ENCODE measurements around the gene TESK1. TPM values are rescaled to one million over a fixed set of nuclear protein-coding genes. Genes with fewer than 3 reads are reported as not detected.

Gene TESK1
- total and polyA plus RNA-seq, 2 of the 8 experiments (the other 6 are each of a cell fraction or from before 2014, with no cell fraction given) = 13.5 to 13.9 TPM

GRCh38 chr9:35627575-35627974 lies 22.5 kb downstream of the TESK1 start:
- no peak overlapping the region for H2BK15ac ChIP-seq (ENCODE audit: low read length)
- POLR2A ChIA-PET (ENCODE audit: partially characterized antibody) = no interaction called here
- TF ChIP-seq TEAD4 (IDR thresholded peaks at IDR 0.05; ENCODE audit: low read depth, low read length) = no peak
- no peak for TF ChIP-seq E2F6 (IDR thresholded peaks at IDR 0.05)
- no peak for TF ChIP-seq SRF (IDR thresholded peaks at IDR 0.05; ENCODE audit: low read depth, low read length)
- no peak for TF ChIP-seq SUZ12 (IDR thresholded peaks at IDR 0.05; ENCODE audit: low read length)
- TF ChIP-seq CREB1 (IDR thresholded peaks at IDR 0.05) = no peak
- TF ChIP-seq MAX (IDR thresholded peaks at IDR 0.05) = no peak
- TF ChIP-seq TCF12 (IDR thresholded peaks at IDR 0.05; ENCODE audit: low read depth, low read length) = no peak
- no peak for TF ChIP-seq CBX5 (IDR thresholded peaks at IDR 0.05; ENCODE audit: low read depth, low read length)
- TF ChIP-seq BACH1 (IDR thresholded peaks at IDR 0.05; ENCODE audit: low read length) = no peak
- TF ChIP-seq ATF3 (IDR thresholded peaks at IDR 0.05; ENCODE audit: insufficient read depth, low read depth, low read length) = no peak
- TF ChIP-seq EZH2 (IDR thresholded peaks at IDR 0.05; ENCODE audit: low read depth, low read length, severe bottlenecking) = no peak
- no peak for TF ChIP-seq POLR2AphosphoS5 (IDR thresholded peaks at IDR 0.05; ENCODE audit: low read depth, low read length)
- TF ChIP-seq KDM1A (IDR thresholded peaks at IDR 0.05; ENCODE audit: borderline replicate concordance, low read length) = no peak
- no peak for TF ChIP-seq SP2 (IDR thresholded peaks at IDR 0.05; ENCODE audit: low read length)

More at GRCh38 chr9:35627575-35627974, 22.5 kb downstream of the TESK1 start:
- no peak overlapping the region for H3K56ac ChIP-seq (replicated peaks; ENCODE audit: insufficient read length, low read depth, low read length)
- no peaks in the 10 kb centered on the region for H3K23me2 ChIP-seq (ENCODE audit: low read depth, low read length)
- no peak overlapping the region for H2BK5ac ChIP-seq (ENCODE audit: low read depth, low read length)
- no peak overlapping the region for H3K27ac ChIP-seq (ENCODE audit: low read depth, low read length)
- H4K91ac ChIP-seq (replicated peaks; ENCODE audit: insufficient read length, low read length) = no peak overlapping the region
- H3K4me2 ChIP-seq (ENCODE audit: insufficient read depth in 1 of 2, low read depth in 2 of 2, low read length in 2 of 2) = no peak overlapping the region
- no peaks in the 10 kb centered on the region for H3K4me1 ChIP-seq (replicated peaks in 1 of 4; ENCODE audit: control insufficient read depth in 3 of 4, insufficient read depth in 4 of 4, low read length in 3 of 4)
- no peak overlapping the region for H3K23ac ChIP-seq (ENCODE audit: insufficient read length)
- no peak overlapping the region for H2BK12ac ChIP-seq (ENCODE audit: low read depth, low read length)
- no peak overlapping the region for H3K14ac ChIP-seq (ENCODE audit: insufficient read length)
- H2BK120ac ChIP-seq (replicated peaks; ENCODE audit: low read depth, low read length) = no peak overlapping the region
- H3K79me1 ChIP-seq (ENCODE audit: low read depth, low read length) = no peaks in the 10 kb centered on the region
- no peaks in the 10 kb centered on the region for H3K27me3 ChIP-seq (replicated peaks in 1 of 4; ENCODE audit: control insufficient read depth in 3 of 4, extremely low read depth in 1 of 4, insufficient read depth in 3 of 4, low read length in 3 of 4)
- DNase-seq (ENCODE audit: low read depth in 1 of 2, low spot score in 2 of 2) = no peak
- H4K8ac ChIP-seq (ENCODE audit: extremely low read depth, insufficient read depth, low read length) = no peak overlapping the region
- no peak overlapping the region for H2AFZ ChIP-seq (ENCODE audit: low read length)
- H4K20me1 ChIP-seq (replicated peaks in 1 of 2; ENCODE audit: control insufficient read depth in 1 of 2, insufficient read depth in 2 of 2, low read length in 2 of 2) = no peaks in the 10 kb centered on the region
- no peak for FAIRE-seq
- CTCF ChIA-PET (ENCODE audit: partially characterized antibody) = interaction anchor here (1.4 to 2.6 kb wide), 6 partner anchors 11 to 29 kb away, joined by 4 to 13 read pairs (median 6); no protein-coding TSS in a partner anchor
- no peaks in the 10 kb centered on the region for H3K9me3 ChIP-seq (ENCODE audit: insufficient read depth in 2 of 2, low read depth in 1 of 2, low read length in 1 of 2)
- no peak overlapping the region for H3K9ac ChIP-seq (replicated peaks in 1 of 4; ENCODE audit: extremely low read depth in 1 of 4, low read depth in 3 of 4, low read length in 3 of 4)
- no peak overlapping the region for H2BK20ac ChIP-seq (ENCODE audit: low read length)
- H3K79me2 ChIP-seq (ENCODE audit: control insufficient read depth in 1 of 2, insufficient read depth in 2 of 2, low read length in 2 of 2) = no peaks in the 10 kb centered on the region
- no peak overlapping the region for H3K18ac ChIP-seq (ENCODE audit: extremely low read depth, low read length)
- H2AK5ac ChIP-seq (ENCODE audit: low read depth, low read length) = no peak overlapping the region
- H3K4me3 ChIP-seq (ENCODE audit: extremely low read depth in 1 of 4, insufficient read depth in 2 of 4, low read depth in 3 of 4, low read length in 4 of 4) = no peak overlapping the region
- 100% methylated on average over 2 of the region's 2 CpGs; no CpG with 5 or more reads in 1 of the 2 experiments for WGBS, 2 experiments (ENCODE audit: extremely low coverage in 1 of 2, insufficient coverage in 1 of 2, insufficient read length in 1 of 2, insufficient replicate concordance in 2 of 2, low coverage in 1 of 2, low lambda C conversion rate in 2 of 2, missing lambda C conversion rate in 1 of 2)
- H4K5ac ChIP-seq (ENCODE audit: insufficient read length, low read depth, low read length) = no peak overlapping the region
- H3K36me3 ChIP-seq (ENCODE audit: control insufficient read depth in 2 of 4, insufficient read depth in 4 of 4, low read length in 3 of 4) = no peaks in the 10 kb centered on the region
- no peak overlapping the region for H3K4ac ChIP-seq (replicated peaks; ENCODE audit: insufficient read length, low read depth, low read length)
